Common myeloid progenitor, CD34-positive (primary cell): ENCODE results near the gene LTBP3.

Experiments used
- CTCF ChIA-PET: fragments of 350-600 bp; sonication (Branson Sonifier 250); formaldehyde crosslinking; loops from one replicate; lab custom pipeline; 2021; ENCODE audit warnings: antibody characterized with exemption; lab: Charles Lee
- POLR2A ChIA-PET: fragments of 350-600 bp; sonication (Branson Sonifier 250); formaldehyde crosslinking; loops from one replicate; lab custom pipeline; 2021; ENCODE audit warnings: antibody characterized with exemption; lab: Charles Lee
- DNase-seq, 3 donors: peaks; one replicate each; pipeline versions ENCODE4 v3.0.0 to v3.0.0-alpha.2; 2013
- H3K27ac ChIP-seq, 2 experiments: 1 replicate in 1 of 2; 2 replicates in 1 of 2; pipeline ENCODE4 v1.7.0; 2013; ENCODE audit warnings: inconsistent platforms in 2 of 2, low read length in 2 of 2, mild to moderate bottlenecking in 2 of 2, low read depth in 1 of 2, moderate library complexity in 1 of 2; ENCODE audit not compliant: severe bottlenecking in 2 of 2, insufficient read depth in 1 of 2, poor library complexity in 1 of 2
- H3K27me3 ChIP-seq, 5 experiments: replicated peaks in 2 of 5; 1 replicate in 3 of 5; 2 replicates in 2 of 5; pipeline versions ENCODE4 v1.6.1 to v1.7.0; 2013; ENCODE audit warnings: low read length in 4 of 5, mild to moderate bottlenecking in 2 of 5, moderate library complexity in 2 of 5, inconsistent platforms in 1 of 5; ENCODE audit not compliant: insufficient read depth in 5 of 5, control insufficient read depth in 4 of 5
- H3K36me3 ChIP-seq, 4 experiments: 1 replicate in 2 of 4; 2 replicates in 2 of 4; pipeline versions ENCODE4 v1.6.1 to v1.7.0; 2013; ENCODE audit warnings: low read length in 3 of 4, control low read depth in 1 of 4, mild to moderate bottlenecking in 1 of 4; ENCODE audit not compliant: control insufficient read depth in 4 of 4, insufficient read depth in 4 of 4
- H3K4me1 ChIP-seq, 4 experiments: 1 replicate in 3 of 4; 2 replicates in 1 of 4; pipeline versions ENCODE4 v1.6.1 to v1.7.1; 2013; ENCODE audit warnings: low read length in 3 of 4, mild to moderate bottlenecking in 3 of 4, control low read depth in 1 of 4, inconsistent platforms in 1 of 4, moderate library complexity in 1 of 4; ENCODE audit not compliant: control insufficient read depth in 4 of 4, insufficient read depth in 4 of 4; ENCODE audit errors: control extremely low read depth in 1 of 4
- H3K4me3 ChIP-seq, 7 experiments: 1 replicate in 4 of 7; 2 replicates in 3 of 7; pipeline versions ENCODE4 v1.5.1 to v1.7.0; 2013; ENCODE audit warnings: mild to moderate bottlenecking in 7 of 7, low read length in 6 of 7, moderate library complexity in 6 of 7, inconsistent platforms in 2 of 7, low read depth in 2 of 7, control low read depth in 1 of 7; ENCODE audit not compliant: insufficient read depth in 4 of 7, control insufficient read depth in 1 of 7; ENCODE audit errors: extremely low read depth in 1 of 7
- H3K9me3 ChIP-seq, 5 experiments: 1 replicate in 4 of 5; 2 replicates in 1 of 5; pipeline versions ENCODE4 v1.6.1 to v1.7.1; 2013; ENCODE audit warnings: low read length in 4 of 5, mild to moderate bottlenecking in 2 of 5, inconsistent platforms in 1 of 5, low read depth in 1 of 5, moderate library complexity in 1 of 5; ENCODE audit not compliant: control insufficient read depth in 4 of 5, insufficient read depth in 2 of 5; ENCODE audit errors: control extremely low read depth in 1 of 5
- WGBS: methylation state at CpG from one replicate; pipeline ENCODE4 v1.1.5; 2013; ENCODE audit not compliant: insufficient coverage; 5-methylcytosine and 5-hydroxymethylcytosine counted together

The LTBP3 gene

DNA sequence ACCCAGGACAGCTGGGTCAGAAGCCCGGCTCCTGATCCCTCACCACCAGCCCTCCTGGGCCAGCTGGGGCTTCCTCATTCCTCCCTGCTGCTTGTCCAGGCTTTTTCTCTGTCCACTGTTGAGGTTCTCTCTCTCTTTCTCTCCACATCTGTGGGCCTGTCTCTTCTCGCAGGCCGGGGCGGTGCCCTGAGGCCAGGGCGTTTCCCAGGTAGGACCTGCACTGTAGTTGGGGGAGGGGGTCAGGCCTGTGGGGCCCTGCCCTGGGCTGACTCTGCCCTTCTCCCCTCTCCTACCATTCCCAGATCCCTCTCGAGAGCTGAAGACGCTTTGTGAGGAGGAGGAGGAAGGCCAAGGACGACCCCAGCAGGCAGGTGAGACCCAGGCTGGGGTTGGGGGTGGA lies 22.6 kb upstream of the LTBP3 start:
- CTCF ChIA-PET, result interaction anchor here (0.7 to 16.4 kb wide), 3 partner anchors 8 to 42 kb away, joined by 3 to 262 read pairs (median 170); partner anchors contain the start of gene FAM89B
- Histone ChIP-seq H3K4me3 (no peak overlapping the region), H3K27ac (no peak overlapping the region), H3K36me3 (peaks cover 0 to 59% (median 38%) of the 10 kb centered on the region in 4 experiments), H3K9me3 (no peaks in the 10 kb centered on the region), H3K27me3 (no peaks in the 10 kb centered on the region), H3K4me1 (peaks cover 0 to 30% (median 23%) of the 10 kb centered on the region in 4 experiments)
- 100% methylated on average over 2 of the region's 8 CpGs for WGBS
- no peak for DNase-seq
- POLR2A ChIA-PET, result interaction anchor here (1.1 kb wide), 1 partner anchor 8 kb away, joined by 3 read pairs; no protein-coding TSS in a partner anchor

- no peak overlapping the region for H3K27ac ChIP-seq
- H3K36me3 ChIP-seq, result peaks cover 0 to 54% (median 36%) of the 10 kb centered on the region in 4 experiments
- ChIA-PET POLR2A (interaction anchor here (1.1 kb wide), 1 partner anchor 9 kb away, joined by 3 read pairs; no protein-coding TSS in a partner anchor), CTCF (interaction anchor here (0.7 to 16.4 kb wide), 3 partner anchors 8 to 41 kb away, joined by 3 to 262 read pairs (median 170); partner anchors contain the start of gene FAM89B)
- no peak for DNase-seq
- no peaks in the 10 kb centered on the region for H3K27me3 ChIP-seq
- 97% methylated on average over 17 of the region's 19 CpGs for WGBS
- peaks cover 0 to 35% (median 28%) of the 10 kb centered on the region in 4 experiments for H3K4me1 ChIP-seq
- no peaks in the 10 kb centered on the region for H3K9me3 ChIP-seq
- no peak overlapping the region for H3K4me3 ChIP-seq
These were observed 22.0 kb upstream of the LTBP3 start for GRCh38 chr11:65580031-65580692.

- H3K4me1 ChIP-seq, result peaks cover 0 to 42% (median 34%) of the 10 kb centered on the region in 4 experiments
- WGBS, result 96% methylated on average over 4 of the region's 4 CpGs
- POLR2A ChIA-PET, result interaction anchor here (0.6 kb wide), 1 partner anchor 9 kb away, joined by 4 read pairs; no protein-coding TSS in a partner anchor
These were observed 21.1 kb upstream of the LTBP3 start for GRCh38 chr11:65579291-65579690.

DNA sequence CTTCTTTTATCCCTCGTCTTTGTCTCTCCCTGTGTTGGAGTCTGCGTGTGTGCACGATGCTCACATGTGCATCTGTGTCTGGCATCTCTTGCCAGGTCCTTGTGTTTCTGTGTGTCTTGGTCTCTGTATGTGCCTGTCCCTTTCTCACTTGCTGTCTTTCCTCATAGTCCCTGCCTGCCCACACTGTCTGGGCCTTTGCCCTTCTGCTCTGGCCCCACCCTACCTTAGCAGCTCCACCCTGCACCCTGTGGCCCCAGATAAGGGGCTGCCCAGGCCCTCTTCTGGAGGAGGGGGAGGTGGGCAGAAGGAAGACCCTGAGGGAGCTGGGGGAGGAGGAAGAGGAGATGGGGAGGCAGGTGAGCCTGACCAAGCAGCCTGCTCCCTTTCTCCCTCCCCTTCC lies 20.5 kb upstream of the LTBP3 start:
- CTCF ChIA-PET, result interaction anchor here (1.3 to 16.4 kb wide), 3 partner anchors 11 to 40 kb away, joined by 3 to 262 read pairs (median 170); no protein-coding TSS in a partner anchor
- 100% methylated on average over 3 of the region's 3 CpGs for WGBS
- DNase-seq, result no peak
- Histone ChIP-seq H3K27me3 (no peaks in the 10 kb centered on the region), H3K9me3 (no peaks in the 10 kb centered on the region), H3K36me3 (peaks cover 0 to 42% (median 30%) of the 10 kb centered on the region in 4 experiments), H3K27ac (no peak overlapping the region), H3K4me3 (no peak overlapping the region), H3K4me1 (peaks cover 0 to 45% (median 39%) of the 10 kb centered on the region in 4 experiments)
- POLR2A ChIA-PET, result interaction anchor here (0.6 kb wide), 1 partner anchor 10 kb away, joined by 4 read pairs; no protein-coding TSS in a partner anchor

More at GRCh38 chr11:65579291-65579690, 21.1 kb upstream of the LTBP3 start:
- no peaks in the 10 kb centered on the region for H3K27me3 ChIP-seq
- H3K36me3 ChIP-seq, result peaks cover 0 to 47% (median 33%) of the 10 kb centered on the region in 4 experiments
- no peak overlapping the region for H3K27ac ChIP-seq
- H3K4me3 ChIP-seq, result no peak overlapping the region
- no peak for DNase-seq
- no peaks in the 10 kb centered on the region for H3K9me3 ChIP-seq
- CTCF ChIA-PET, result interaction anchor here (9.7 to 16.4 kb wide), 2 partner anchors 11 to 40 kb away, joined by 170 to 262 read pairs; no protein-coding TSS in a partner anchor

DNA sequence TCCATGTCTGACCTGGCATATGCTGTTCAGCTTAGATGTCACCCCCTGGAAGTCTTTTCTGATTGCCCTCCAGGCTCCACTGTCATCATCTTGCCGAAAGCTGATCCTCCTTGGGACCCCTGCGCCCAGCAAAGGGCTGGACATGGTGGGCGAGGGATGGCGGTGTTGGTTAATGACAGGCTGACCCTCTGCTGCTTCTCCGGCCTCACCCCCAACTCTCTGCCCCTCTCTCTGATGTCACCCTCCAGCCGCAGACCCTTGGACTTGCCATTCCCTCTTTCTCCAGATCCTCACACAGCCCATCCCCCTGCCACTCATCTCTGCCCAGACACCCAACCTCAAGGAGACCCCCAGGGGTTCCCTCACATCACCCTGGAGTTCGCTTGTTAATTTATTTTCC lies 20.0 kb upstream of the LTBP3 start:
- Histone ChIP-seq H3K27me3 (no peaks in the 10 kb centered on the region), H3K36me3 (peaks cover 0 to 40% (median 29%) of the 10 kb centered on the region in 4 experiments), H3K4me3 (peak overlapping the region in 3 of 7 experiments; percentile 65 to 91 (median 71)), H3K9me3 (no peaks in the 10 kb centered on the region), H3K4me1 (peaks cover 0 to 51% (median 44%) of the 10 kb centered on the region in 4 experiments), H3K27ac (peak overlapping the region in 1 of 2 experiments; percentile 70)
- no peak for DNase-seq
- 97% methylated on average over 7 of the region's 7 CpGs for WGBS
- ChIA-PET POLR2A (interaction anchor here (4.1 kb wide), 1 partner anchor 8 kb away, joined by 32 read pairs; no protein-coding TSS in a partner anchor), CTCF (interaction anchor here (1.3 to 16.4 kb wide), 5 partner anchors 12 to 39 kb away, joined by 3 to 262 read pairs (median 11); no protein-coding TSS in a partner anchor)

- ChIA-PET POLR2A (interaction anchor here (0.6 to 4.1 kb wide), 4 partner anchors 9 to 472 kb away, joined by 4 to 32 read pairs (median 4); partner anchors contain the start of genes MAP3K11 and SCYL1), CTCF (interaction anchor here (0.8 to 16.4 kb wide), 6 partner anchors 12 to 449 kb away, joined by 3 to 262 read pairs (median 8); no protein-coding TSS in a partner anchor)
- Histone ChIP-seq H3K27me3 (no peaks in the 10 kb centered on the region), H3K9me3 (no peaks in the 10 kb centered on the region), H3K27ac (peak overlapping the region in 1 of 2 experiments; percentile 70), H3K36me3 (peaks cover 0 to 40% (median 29%) of the 10 kb centered on the region in 4 experiments), H3K4me1 (peaks cover 0 to 55% (median 47%) of the 10 kb centered on the region in 4 experiments), H3K4me3 (peak overlapping the region in 5 of 7 experiments; percentile 44 to 91 (median 70))
- no peak for DNase-seq
- 43% methylated on average over 8 of the region's 8 CpGs for WGBS
These were observed 19.6 kb upstream of the LTBP3 start for GRCh38 chr11:65577756-65578109.
